ENCODE measurements around the gene KIF12. TPM values are rescaled to one million over a fixed set of nuclear protein-coding genes. Genes with fewer than 3 reads are reported as not detected.

KIF12 gene
- total RNA-seq, 1 experiment from 2014 or later: not detected

DNA sequence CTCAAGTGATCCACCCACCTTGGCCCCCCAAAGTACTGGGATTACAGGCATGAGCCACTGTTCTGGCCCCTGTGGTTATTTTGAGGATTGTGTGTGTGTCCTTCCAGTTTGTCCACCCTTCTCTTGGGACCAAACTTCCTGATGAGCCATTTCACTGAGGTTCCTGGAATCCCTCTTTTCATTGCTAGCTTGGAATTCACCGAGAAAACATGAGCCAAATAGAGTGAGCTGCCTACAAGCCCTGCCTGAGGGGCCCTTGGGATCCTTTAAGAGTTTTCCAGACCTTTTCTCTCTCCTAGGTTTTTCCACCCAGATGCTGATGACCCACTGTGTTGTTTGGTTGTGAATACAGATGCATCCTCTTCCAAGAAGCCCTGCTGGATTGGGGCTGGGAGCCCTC is 13.2 kb upstream of the KIF12 start:
- no peak for DNase-seq
- no peaks in the 10 kb centered on the region for H3K9me3 ChIP-seq (ENCODE audit: insufficient read depth, low read depth)
- H3K36me3 ChIP-seq (ENCODE audit: low read depth): no peaks in the 10 kb centered on the region
- CTCF ChIA-PET: no interaction called here
- peaks cover 68% of the 10 kb centered on the region for H3K27me3 ChIP-seq (ENCODE audit: insufficient read depth, low read depth)
- no peak overlapping the region for H3K4me3 ChIP-seq
- no peak overlapping the region for H3K4me2 ChIP-seq
- TF ChIP-seq, protein P1, sequence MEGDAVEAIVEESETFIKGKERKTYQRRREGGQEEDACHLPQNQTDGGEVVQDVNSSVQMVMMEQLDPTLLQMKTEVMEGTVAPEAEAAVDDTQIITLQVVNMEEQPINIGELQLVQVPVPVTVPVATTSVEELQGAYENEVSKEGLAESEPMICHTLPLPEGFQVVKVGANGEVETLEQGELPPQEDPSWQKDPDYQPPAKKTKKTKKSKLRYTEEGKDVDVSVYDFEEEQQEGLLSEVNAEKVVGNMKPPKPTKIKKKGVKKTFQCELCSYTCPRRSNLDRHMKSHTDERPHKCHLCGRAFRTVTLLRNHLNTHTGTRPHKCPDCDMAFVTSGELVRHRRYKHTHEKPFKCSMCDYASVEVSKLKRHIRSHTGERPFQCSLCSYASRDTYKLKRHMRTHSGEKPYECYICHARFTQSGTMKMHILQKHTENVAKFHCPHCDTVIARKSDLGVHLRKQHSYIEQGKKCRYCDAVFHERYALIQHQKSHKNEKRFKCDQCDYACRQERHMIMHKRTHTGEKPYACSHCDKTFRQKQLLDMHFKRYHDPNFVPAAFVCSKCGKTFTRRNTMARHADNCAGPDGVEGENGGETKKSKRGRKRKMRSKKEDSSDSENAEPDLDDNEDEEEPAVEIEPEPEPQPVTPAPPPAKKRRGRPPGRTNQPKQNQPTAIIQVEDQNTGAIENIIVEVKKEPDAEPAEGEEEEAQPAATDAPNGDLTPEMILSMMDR (conservative IDR thresholded peaks at IDR 0.05): no peak
- no peak for TF ChIP-seq EZH2 (IDR thresholded peaks at IDR 0.05; ENCODE audit: low read depth)
- no peak overlapping the region for H3K27ac ChIP-seq
- no peak overlapping the region for H2AFZ ChIP-seq
- no peaks in the 10 kb centered on the region for H3K79me2 ChIP-seq (ENCODE audit: low read depth)
- H4K20me1 ChIP-seq (ENCODE audit: insufficient read depth): no peaks in the 10 kb centered on the region
- H3K4me1 ChIP-seq (replicated peaks; ENCODE audit: insufficient read depth): no peaks in the 10 kb centered on the region
- H3F3A ChIP-seq (ENCODE audit: insufficient read depth, low read depth): no peaks in the 10 kb centered on the region
- POLR2A ChIA-PET (ENCODE audit: unreplicated experiment): no interaction called here
- intact Hi-C loops (cut with micrococcal nuclease; ENCODE audit: unreplicated experiment): no loop called here
- H3K9me2 ChIP-seq (ENCODE audit: insufficient read depth): no peaks in the 10 kb centered on the region
- BruUV-seq (replicated peaks): no TSS peak

- no peaks in the 10 kb centered on the region for H3F3A ChIP-seq (ENCODE audit: insufficient read depth, low read depth)
- CTCF ChIA-PET: interaction anchor here (0.6 kb wide), 1 partner anchor 292 kb away, joined by 5 read pairs; no protein-coding TSS in a partner anchor
- H3K4me2 ChIP-seq: no peak overlapping the region
- no peak overlapping the region for H3K4me3 ChIP-seq
- no peaks in the 10 kb centered on the region for H3K9me2 ChIP-seq (ENCODE audit: insufficient read depth)
- no peak overlapping the region for H2AFZ ChIP-seq
- H3K79me2 ChIP-seq (ENCODE audit: low read depth): no peaks in the 10 kb centered on the region
- 0 out of 2 replicates have a peak, but pooled peaks cover 5% of the 10 kb centered on the region for H4K20me1 ChIP-seq (ENCODE audit: insufficient read depth)
- no peaks in the 10 kb centered on the region for H3K36me3 ChIP-seq (ENCODE audit: low read depth)
- H3K9me3 ChIP-seq (ENCODE audit: insufficient read depth, low read depth): no peaks in the 10 kb centered on the region
- intact Hi-C loops (cut with micrococcal nuclease; ENCODE audit: unreplicated experiment): no loop called here
- no peaks in the 10 kb centered on the region for H3K4me1 ChIP-seq (replicated peaks; ENCODE audit: insufficient read depth)
- no peak for DNase-seq
- POLR2A ChIA-PET (ENCODE audit: unreplicated experiment): interaction anchor here (0.7 kb wide), 1 partner anchor 201 kb away, joined by 5 read pairs; no protein-coding TSS in a partner anchor
- H3K27me3 ChIP-seq (ENCODE audit: insufficient read depth, low read depth): peaks cover 62% of the 10 kb centered on the region
- no peak overlapping the region for H3K27ac ChIP-seq
- BruUV-seq (replicated peaks): no TSS peak
- TF ChIP-seq, protein P1 (conservative IDR thresholded peaks at IDR 0.05): no peak
- TF ChIP-seq EZH2 (IDR thresholded peaks at IDR 0.05; ENCODE audit: low read depth): no peak
These were observed 11.1 kb upstream of the KIF12 start for GRCh38 chr9:114110180-114110579.

GRCh38 chr9:114109124-114109523 is 10.0 kb upstream of the KIF12 start:
- no peaks in the 10 kb centered on the region for H3K4me1 ChIP-seq (replicated peaks; ENCODE audit: insufficient read depth)
- intact Hi-C loops (cut with micrococcal nuclease; ENCODE audit: unreplicated experiment): loop anchor here (5.0 kb wide), 1 partner anchor 903 kb away; no protein-coding TSS in a partner anchor
- H3F3A ChIP-seq (ENCODE audit: insufficient read depth, low read depth): no peaks in the 10 kb centered on the region
- no TSS peak for BruUV-seq (replicated peaks)
- 0 out of 2 replicates have a peak, but pooled peaks cover 5% of the 10 kb centered on the region for H4K20me1 ChIP-seq (ENCODE audit: insufficient read depth)
- H3K4me2 ChIP-seq: no peak overlapping the region
- no peak overlapping the region for H2AFZ ChIP-seq
- no peaks in the 10 kb centered on the region for H3K9me3 ChIP-seq (ENCODE audit: insufficient read depth, low read depth)
- H3K27ac ChIP-seq: no peak overlapping the region
- TF ChIP-seq EZH2 (IDR thresholded peaks at IDR 0.05; ENCODE audit: low read depth): no peak
- TF ChIP-seq, protein P1 (conservative IDR thresholded peaks at IDR 0.05): no peak
- ChIA-PET CTCF (interaction anchor here (2.3 kb wide), 1 partner anchor 182 kb away, joined by 18 read pairs; no protein-coding TSS in a partner anchor), POLR2A (ENCODE audit: unreplicated experiment) (no interaction called here)
- H3K9me2 ChIP-seq (ENCODE audit: insufficient read depth): no peaks in the 10 kb centered on the region
- H3K27me3 ChIP-seq (ENCODE audit: insufficient read depth, low read depth): peaks cover 62% of the 10 kb centered on the region
- H3K79me2 ChIP-seq (ENCODE audit: low read depth): no peaks in the 10 kb centered on the region
- no peak overlapping the region for H3K4me3 ChIP-seq
- H3K36me3 ChIP-seq (ENCODE audit: low read depth): no peaks in the 10 kb centered on the region
- DNase-seq: no peak

Data from PC-9 (cell line).